GM19328 (cell line): ENCODE measurements around the gene MXD3.

Experiments
- ATAC-seq: cut with Tn5 transposase; IDR thresholded peaks from one replicate; pipeline ENCODE4 v1.9.1; 2021; ENCODE audit warnings: mild to moderate bottlenecking, moderate library complexity; ENCODE audit not compliant: unreplicated experiment

Gene MXD3

GRCh38 chr5:177304392-177305119, 7.1 kb downstream of the MXD3 start:
- ATAC-seq, result no peak

GRCh38 chr5:177303925-177304391, 7.7 kb downstream of the MXD3 start:
- no peak for ATAC-seq

- ATAC-seq, result peak; percentile 59
These were observed 8.4 kb downstream of the MXD3 start, which contains the start of the genes PRELID1 and RAB24 for GRCh38 chr5:177303121-177303924. PRELID1 (plus strand) TSS chr5:177303799; CDS start chr5:177303986, 187 bp downstream. RAB24 (minus strand) TSS chr5:177303719; CDS start chr5:177303288, 431 bp downstream.

GRCh38 chr5:177302354-177303110, 9.2 kb downstream of the MXD3 start:
- ATAC-seq, result no peak

- ATAC-seq, result no peak
These were observed 10.1 kb downstream of the MXD3 start for GRCh38 chr5:177301503-177302165.

DNA sequence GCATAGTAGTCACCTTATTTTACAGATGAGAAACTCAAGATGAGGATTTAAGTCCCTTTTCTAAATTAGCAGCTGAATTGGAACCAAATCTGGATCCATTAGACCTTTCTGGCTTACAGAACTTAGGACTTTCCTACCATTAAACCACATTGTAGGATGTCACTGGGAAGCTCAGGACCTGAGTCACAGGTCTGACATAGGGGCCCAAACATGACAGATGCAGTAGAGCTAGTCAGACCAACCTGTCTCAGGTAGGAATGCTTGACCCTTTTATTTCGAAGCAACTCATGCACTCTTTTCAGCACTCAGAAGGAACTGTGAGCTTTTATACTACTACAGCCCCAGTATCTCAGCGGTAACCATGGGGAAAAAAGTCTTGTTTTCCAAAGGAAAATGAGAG, 10.7 kb downstream of the MXD3 start:
- ATAC-seq, result no peak

GRCh38 chr5:177300236-177300880, 11.3 kb downstream of the MXD3 start:
- no peak for ATAC-seq

DNA sequence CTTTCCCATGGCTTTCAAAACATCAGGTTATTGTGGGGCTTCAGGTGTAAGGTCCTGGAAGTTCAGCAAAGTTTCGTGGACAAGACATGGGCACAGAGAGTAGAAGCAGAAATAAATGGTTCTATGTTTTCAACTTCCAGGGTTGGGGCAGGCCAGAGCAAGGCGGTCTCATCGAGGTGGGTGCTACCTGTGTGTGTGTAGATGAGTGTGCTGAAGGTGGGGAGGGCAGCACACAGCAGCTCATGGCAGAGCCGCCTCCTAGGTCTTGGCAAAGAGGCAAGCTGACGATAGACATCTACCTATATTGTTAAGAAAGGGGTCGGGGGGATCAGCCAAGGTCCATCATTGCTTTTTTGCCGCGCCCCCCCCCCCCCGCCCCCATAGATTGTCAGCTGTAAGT, 12.0 kb downstream of the MXD3 start:
- no peak for ATAC-seq

GRCh38 chr5:177297922-177298321, 13.8 kb downstream of the MXD3 start:
- no peak for ATAC-seq

GRCh38 chr5:177296581-177296980, 15.1 kb downstream of the MXD3 start:
- no peak for ATAC-seq

GRCh38 chr5:177295924-177296323, 15.8 kb downstream of the MXD3 start:
- no peak for ATAC-seq

GRCh38 chr5:177294632-177295031, 17.1 kb downstream of the MXD3 start:
- ATAC-seq, result no peak

DNA sequence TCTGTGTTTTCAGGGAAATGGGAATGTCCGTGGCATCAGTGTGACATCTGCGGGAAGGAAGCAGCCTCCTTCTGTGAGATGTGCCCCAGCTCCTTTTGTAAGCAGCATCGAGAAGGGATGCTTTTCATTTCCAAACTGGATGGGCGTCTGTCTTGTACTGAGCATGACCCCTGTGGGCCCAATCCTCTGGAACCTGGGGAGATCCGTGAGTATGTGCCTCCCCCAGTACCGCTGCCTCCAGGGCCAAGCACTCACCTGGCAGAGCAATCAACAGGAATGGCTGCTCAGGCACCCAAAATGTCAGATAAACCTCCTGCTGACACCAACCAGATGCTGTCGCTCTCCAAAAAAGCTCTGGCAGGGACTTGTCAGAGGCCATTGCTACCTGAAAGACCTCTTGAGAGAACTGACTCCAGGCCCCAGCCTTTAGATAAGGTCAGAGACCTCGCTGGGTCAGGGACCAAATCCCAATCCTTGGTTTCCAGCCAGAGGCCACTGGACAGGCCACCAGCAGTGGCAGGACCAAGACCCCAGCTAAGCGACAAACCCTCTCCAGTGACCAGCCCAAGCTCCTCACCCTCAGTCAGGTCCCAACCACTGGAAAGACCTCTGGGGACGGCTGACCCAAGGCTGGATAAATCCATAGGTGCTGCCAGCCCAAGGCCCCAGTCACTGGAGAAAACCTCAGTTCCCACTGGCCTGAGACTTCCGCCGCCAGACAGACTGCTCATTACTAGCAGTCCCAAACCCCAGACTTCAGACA, 17.7 kb downstream of the MXD3 start:
- ATAC-seq, result no peak

- ATAC-seq, result no peak
These were observed 20.0 kb downstream of the MXD3 start for GRCh38 chr5:177291735-177292134.

DNA sequence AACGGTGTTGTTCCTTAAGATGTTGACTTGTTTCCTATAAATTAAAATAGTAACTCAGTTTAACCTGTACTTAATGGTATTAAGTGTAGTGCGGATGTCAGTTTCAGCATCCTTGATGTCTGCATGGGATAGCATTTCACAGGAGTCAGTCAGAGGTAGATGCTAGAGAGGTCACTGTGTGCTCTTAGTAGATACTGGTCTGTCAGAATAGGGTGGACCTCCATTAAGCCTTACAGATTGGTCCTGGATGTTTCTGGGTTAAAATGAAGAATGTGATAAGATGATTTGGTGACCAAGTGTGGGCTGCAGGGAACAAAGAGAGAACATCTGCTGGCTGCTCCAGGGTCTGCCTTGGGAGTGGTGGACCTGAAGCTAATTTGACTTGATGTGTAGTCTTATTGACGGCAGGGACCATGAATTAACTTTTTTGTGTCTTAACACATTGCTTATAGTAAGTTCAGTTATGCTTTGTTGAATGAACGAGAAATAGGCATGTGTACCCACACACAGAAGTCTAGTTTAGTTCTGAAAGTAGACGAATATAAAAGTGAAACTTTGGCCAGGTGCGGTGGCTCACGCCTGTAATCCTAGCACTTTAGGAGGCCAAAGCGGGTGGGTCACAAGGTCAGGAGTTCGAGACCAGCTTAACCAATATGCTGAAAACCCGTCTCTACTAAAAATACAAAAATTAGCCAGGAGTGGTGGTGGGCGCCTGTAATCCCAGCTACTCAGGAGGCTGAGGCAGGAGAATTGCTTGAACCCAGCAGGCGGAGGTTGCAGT, 20.7 kb downstream of the MXD3 start:
- ATAC-seq, result no peak

GRCh38 chr5:177288191-177288590, 23.5 kb downstream of the MXD3 start:
- no peak for ATAC-seq

GRCh38 chr5:177276886-177277285, 34.8 kb downstream of the MXD3 start:
- ATAC-seq, result no peak

GRCh38 chr5:177275883-177276282, 35.8 kb downstream of the MXD3 start:
- ATAC-seq, result no peak

DNA sequence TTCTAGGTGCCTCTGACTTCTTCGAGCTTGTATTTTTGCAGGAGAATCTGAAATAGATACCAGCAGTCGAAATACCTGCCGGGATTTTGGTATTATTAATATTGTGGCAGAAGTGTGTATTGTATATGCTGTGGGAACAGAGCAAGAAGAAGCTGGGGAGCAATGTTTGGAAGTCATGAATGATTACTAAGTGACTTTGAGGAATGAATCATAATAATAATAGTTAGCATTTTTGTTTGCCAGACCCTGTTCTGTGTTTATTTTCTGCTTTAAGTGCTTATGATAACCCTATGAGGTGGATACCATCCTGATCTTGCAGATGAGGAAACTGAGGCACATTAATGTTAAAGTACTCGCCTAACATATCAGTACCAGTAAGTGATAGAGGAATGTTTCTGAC, 40.6 kb downstream of the MXD3 start:
- no peak for ATAC-seq
